Cardiac fibroblast (primary cell): ENCODE results near the gene LGALSL.

Source experiments
- DNase-seq, 2 donors: peaks; one replicate each; pipeline versions ENCODE4 v3.0.0 to v3.0.0-alpha.2; 2010; ENCODE audit warnings: low read depth in 2 of 2
- H3K4me3 ChIP-seq, 2 donors: replicated peaks in 1 of 2; 1 replicate in 1 of 2; 2 replicates in 1 of 2; pipeline ENCODE4 v1.5.1; 2011; ENCODE audit warnings: low read depth in 2 of 2, low read length in 2 of 2, mild to moderate bottlenecking in 2 of 2, moderate library complexity in 1 of 2
- TF ChIP-seq, protein P1 (sequence below): IDR thresholded peaks from one replicate; pipeline ENCODE4 v1.5.1; 2011; ENCODE audit warnings: low read depth, mild to moderate bottlenecking, low read length, inconsistent platforms

Gene LGALSL

DNA sequence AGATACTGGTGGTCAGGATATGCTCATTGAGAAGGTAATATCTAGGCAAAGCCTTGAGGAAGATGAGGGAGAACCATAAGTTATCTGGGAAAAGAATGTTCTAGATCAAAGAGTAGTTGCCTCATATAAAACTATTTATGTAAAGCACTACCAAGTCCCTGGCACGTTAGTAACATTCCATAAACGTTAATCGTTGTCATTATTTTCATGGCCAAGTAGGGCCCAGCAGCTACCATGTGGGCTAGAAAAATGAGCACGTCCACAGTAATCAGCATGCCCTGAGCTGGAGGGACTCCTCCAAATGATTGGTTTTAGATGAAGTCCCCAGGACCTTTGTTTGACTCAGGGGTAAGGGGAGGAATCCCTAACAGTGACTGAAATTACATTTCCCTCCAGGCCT is 37.5 kb downstream of the LGALSL start:
- DNase-seq: peak; percentile 29 to 67
- TF ChIP-seq, protein P1, sequence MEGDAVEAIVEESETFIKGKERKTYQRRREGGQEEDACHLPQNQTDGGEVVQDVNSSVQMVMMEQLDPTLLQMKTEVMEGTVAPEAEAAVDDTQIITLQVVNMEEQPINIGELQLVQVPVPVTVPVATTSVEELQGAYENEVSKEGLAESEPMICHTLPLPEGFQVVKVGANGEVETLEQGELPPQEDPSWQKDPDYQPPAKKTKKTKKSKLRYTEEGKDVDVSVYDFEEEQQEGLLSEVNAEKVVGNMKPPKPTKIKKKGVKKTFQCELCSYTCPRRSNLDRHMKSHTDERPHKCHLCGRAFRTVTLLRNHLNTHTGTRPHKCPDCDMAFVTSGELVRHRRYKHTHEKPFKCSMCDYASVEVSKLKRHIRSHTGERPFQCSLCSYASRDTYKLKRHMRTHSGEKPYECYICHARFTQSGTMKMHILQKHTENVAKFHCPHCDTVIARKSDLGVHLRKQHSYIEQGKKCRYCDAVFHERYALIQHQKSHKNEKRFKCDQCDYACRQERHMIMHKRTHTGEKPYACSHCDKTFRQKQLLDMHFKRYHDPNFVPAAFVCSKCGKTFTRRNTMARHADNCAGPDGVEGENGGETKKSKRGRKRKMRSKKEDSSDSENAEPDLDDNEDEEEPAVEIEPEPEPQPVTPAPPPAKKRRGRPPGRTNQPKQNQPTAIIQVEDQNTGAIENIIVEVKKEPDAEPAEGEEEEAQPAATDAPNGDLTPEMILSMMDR: no peak
- no peak overlapping the region for H3K4me3 ChIP-seq

DNA sequence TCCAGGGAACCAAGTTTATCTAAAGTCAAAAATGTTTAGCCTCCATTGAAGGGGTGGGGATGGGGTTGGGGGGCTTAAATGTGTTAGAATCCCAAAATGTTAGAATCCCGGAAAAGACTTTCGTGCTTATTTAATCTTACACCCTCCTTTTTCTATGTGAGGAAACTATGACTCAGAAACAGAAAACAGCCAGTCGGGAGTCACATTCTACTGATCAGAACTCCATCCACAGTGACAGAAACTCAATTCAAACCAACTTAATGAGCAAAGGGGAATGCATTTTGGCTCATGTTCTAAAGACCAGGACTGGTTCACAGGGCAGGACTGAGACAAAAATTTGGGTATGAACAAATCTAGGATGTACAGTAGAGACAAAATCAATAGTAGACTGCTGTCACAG is 38.3 kb downstream of the LGALSL start:
- no peak overlapping the region for H3K4me3 ChIP-seq
- peak in 1 of 2 donors; percentile 12 for DNase-seq
- TF ChIP-seq, protein P1: no peak

DNA sequence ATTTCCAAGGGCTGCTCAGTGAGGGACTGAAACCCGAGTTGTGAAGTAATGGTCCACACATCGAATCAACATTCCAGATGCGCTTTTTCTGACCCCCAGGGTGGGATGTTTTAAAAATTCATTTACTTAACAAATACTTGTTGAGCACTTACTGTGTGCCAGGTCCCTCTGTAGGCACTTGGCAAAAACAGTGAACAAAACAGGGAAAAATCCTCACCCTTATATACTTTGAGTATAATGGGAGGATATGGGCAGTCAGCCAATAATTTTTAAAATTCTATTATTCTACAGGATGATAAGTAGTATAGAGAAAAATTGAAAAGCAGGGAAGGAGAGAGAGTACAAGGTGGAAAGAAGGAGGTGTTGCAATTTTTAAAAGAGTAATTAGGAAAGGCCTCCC is 38.9 kb downstream of the LGALSL start:
- no peak overlapping the region for H3K4me3 ChIP-seq
- no peak for DNase-seq
- TF ChIP-seq, protein P1: no peak

DNA sequence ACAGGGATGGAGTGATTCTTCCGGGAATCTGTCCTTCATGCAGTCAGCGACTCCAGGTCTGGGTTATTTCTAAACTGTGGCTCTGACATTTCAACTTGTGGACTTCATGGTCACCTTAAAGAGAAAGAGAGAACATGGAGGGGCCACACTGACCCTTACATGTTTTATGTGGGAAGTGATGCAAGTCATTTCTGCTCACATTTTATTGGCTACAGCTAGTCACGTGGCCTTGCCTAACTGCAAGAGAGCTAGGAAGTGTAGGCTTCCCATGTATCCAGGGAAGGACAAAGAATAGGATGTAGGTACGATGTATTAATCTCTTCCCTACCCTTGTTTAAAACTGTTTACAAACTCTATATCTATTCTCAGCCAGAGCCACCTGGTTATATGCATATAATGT is 39.8 kb downstream of the LGALSL start:
- TF ChIP-seq, protein P1: no peak
- H3K4me3 ChIP-seq: no peak overlapping the region
- no peak for DNase-seq

DNA sequence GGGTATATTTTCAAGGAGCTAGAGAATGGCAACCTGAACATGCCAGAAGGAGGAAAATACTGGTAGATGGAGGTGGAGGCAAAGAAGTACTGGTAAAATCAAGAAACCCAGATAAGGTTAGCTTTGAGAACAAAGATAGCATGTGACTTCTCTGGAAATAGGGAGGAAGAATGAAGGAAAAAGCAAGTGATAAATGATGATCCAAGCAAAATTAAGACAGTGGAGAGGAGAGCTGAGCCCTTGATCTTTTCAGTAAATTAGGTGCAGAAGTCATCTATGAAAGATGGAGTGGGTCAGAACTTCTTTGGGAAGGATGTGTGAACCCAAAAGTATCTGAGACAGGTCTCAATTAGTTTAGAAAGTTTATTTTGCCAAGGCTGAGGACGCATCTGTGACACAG is 44.5 kb downstream of the LGALSL start:
- TF ChIP-seq, protein P1: no peak
- DNase-seq: no peak
- no peak overlapping the region for H3K4me3 ChIP-seq

DNA sequence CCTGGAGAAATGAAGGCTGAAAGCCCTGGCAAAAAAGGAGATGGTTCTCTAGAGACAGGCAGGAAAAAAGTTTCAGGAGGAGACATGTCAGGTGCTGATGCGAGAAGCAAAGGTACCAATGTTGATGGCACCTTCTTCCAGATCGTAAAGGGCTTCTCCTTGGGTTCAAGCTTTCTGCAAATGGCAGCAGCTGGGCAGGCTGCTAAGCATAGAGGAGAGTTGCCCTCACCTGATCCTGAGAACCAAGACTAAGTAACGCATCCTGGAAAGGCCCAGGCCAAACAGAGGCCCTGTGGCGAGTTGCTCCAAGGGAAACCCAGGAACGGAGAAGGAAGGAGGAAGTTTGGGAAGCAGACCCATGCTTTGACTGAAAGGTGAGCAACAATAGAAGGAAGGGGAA is 46.6 kb downstream of the LGALSL start:
- TF ChIP-seq, protein P1: no peak
- no peak for DNase-seq

DNA sequence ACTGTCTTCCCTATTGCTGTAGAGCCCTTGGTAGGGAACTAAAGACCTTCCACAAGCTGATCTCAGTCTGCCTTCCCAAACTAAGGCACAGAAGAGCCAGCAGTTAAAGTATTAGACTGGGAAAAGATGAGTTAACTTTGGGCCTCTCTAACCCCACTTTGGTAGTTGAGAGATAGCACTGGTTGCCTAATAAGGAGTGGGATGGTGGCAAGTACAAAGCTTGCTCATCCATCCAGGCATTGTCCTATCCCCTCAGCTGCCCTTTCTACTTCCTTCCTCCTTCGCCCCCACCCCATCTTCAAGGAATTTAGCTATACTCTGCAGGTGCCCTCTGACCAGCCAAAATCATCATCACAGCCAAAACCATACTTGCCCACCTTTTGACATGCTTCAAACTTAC is 48.0 kb downstream of the LGALSL start:
- no peak for DNase-seq
- TF ChIP-seq, protein P1: no peak
- H3K4me3 ChIP-seq: no peak overlapping the region

More for the DNA sequence above, 46.6 kb downstream of the LGALSL start:
- H3K4me3 ChIP-seq: no peak overlapping the region
